H1 (cell line): ENCODE measurements around the gene DLG1. TPM values are rescaled to one million over a fixed set of nuclear protein-coding genes. Genes with fewer than 3 reads are reported as not detected.

Source experiments
- BACH1 ChIP-seq: IDR thresholded peaks from 2 replicates; pipeline ENCODE4 v1.6.1; 2012; ENCODE audit warnings: low read length, improper control_type of control experiment
- CTCF ChIP-seq, 3 experiments: IDR thresholded peaks; 1 replicate in 2 of 3; 2 replicates in 1 of 3; pipeline versions ENCODE4 v1.5.1 to v1.6.1; 2011; ENCODE audit warnings: low read length in 3 of 3, mild to moderate bottlenecking in 3 of 3, inconsistent platforms in 2 of 3, low read depth in 1 of 3, moderate library complexity in 1 of 3; ENCODE audit not compliant: insufficient read depth in 1 of 3; ENCODE audit errors: control extremely low read depth in 1 of 3
- EP300 ChIP-seq, 2 experiments: IDR thresholded peaks; 1 replicate in 1 of 2; 2 replicates in 1 of 2; pipeline ENCODE4 v1.6.1; 2011 to 2012; ENCODE audit warnings: low read depth in 2 of 2, low read length in 2 of 2, mild to moderate bottlenecking in 2 of 2, borderline replicate concordance in 1 of 2, inconsistent platforms in 1 of 2, moderate library complexity in 1 of 2
- HDAC2 ChIP-seq, 2 experiments: fragments of 300-600 bp in 1 of 2; sonication (generic) in 1 of 2; IDR thresholded peaks; 2 replicates each; pipeline ENCODE4 v1.6.1; 2011 to 2012; ENCODE audit warnings: low read depth in 2 of 2, low read length in 2 of 2, mild to moderate bottlenecking in 2 of 2, moderate library complexity in 2 of 2, borderline replicate concordance in 1 of 2, inconsistent platforms in 1 of 2
- HDAC6 ChIP-seq: IDR thresholded peaks from one replicate; pipeline ENCODE4 v1.7.1; 2012; ENCODE audit warnings: low read depth, mild to moderate bottlenecking, inconsistent platforms, low read length, moderate library complexity
- NANOG ChIP-seq: IDR thresholded peaks from 2 replicates; pipeline ENCODE4 v1.6.1; 2011; ENCODE audit warnings: low read length, low read depth, mild to moderate bottlenecking, inconsistent platforms; ENCODE audit not compliant: insufficient read depth, poor library complexity, severe bottlenecking
- RXRA ChIP-seq: IDR thresholded peaks from 2 replicates; pipeline ENCODE4 v1.6.1; 2011; ENCODE audit warnings: low read depth, mild to moderate bottlenecking, low read length, moderate library complexity; ENCODE audit not compliant: insufficient read depth
- polyA plus RNA-seq, 7 experiments: library from polyadenylated mRNA; depleted of rRNA in 3 of 7; stranded (reverse) in 5 of 7; unstranded in 2 of 7; fragments of >200 nt in 5 of 7; fragments of 200-250 nt in 2 of 7; gene quantifications; 1 replicate in 5 of 7; 2 replicates in 1 of 7; 4 replicates in 1 of 7; pipeline versions ENCODE4 v1.2.1 to v1.2.3, GENCODE V29; 2011 to 2013; ENCODE audit warnings: missing spikeins in 2 of 7, mixed read lengths in 2 of 7
- total RNA-seq: library from RNA; stranded (reverse); fragmentation: NEBNext Ultra II Directional; extraction: Animal tissue kit (Norgen Biotek cat#: 25700); gene quantifications from 2 replicates; pipeline ENCODE4 v1.2.1, GENCODE V29; 2021

The DLG1 gene
- total and polyA plus RNA-seq, 2 of the 8 experiments (the other 6 are each of a cell fraction or from before 2014, with no cell fraction given): 13.4 to 78.8 TPM

GRCh38 chr3:197002701-197003454 lies 295.5 kb downstream of the DLG1 start (continued):
- TF ChIP-seq HDAC2 (IDR thresholded peaks at IDR 0.05; ENCODE audit: borderline replicate concordance in 1 of 2, low read depth in 2 of 2, low read length in 2 of 2) (peak in 1 of 2 experiments; percentile 47; a peak in 2 of 4 replicates), NANOG (no peak), CTCF (IDR thresholded peaks at IDR 0.05; ENCODE audit: control extremely low read depth in 1 of 3, insufficient read depth in 1 of 3, low read depth in 1 of 3, low read length in 3 of 3) (peak in 2 of 3 experiments; percentile 61 to 66; a peak in 3 of 4 replicates), EP300 (IDR thresholded peaks at IDR 0.05; ENCODE audit: borderline replicate concordance in 1 of 2, low read depth in 2 of 2, low read length in 2 of 2) (peak in 1 of 2 experiments; percentile 42; a peak in 1 of 3 replicates), HDAC6 (no peak), BACH1 (peak; percentile 69), RXRA (no peak)
